Measurements from ENCODE around the gene CD79B. TPM values are rescaled to one million over a fixed set of nuclear protein-coding genes. Genes with fewer than 3 reads are reported as not detected.
"Not testable (repeated sequence)": the region's sequence is repeated elsewhere in the genome, so short reads cannot be mapped to it uniquely, and the experiment has no call there.

CD79B gene
- total RNA-seq, 1 experiment from 2014 or later = not detected

DNA sequence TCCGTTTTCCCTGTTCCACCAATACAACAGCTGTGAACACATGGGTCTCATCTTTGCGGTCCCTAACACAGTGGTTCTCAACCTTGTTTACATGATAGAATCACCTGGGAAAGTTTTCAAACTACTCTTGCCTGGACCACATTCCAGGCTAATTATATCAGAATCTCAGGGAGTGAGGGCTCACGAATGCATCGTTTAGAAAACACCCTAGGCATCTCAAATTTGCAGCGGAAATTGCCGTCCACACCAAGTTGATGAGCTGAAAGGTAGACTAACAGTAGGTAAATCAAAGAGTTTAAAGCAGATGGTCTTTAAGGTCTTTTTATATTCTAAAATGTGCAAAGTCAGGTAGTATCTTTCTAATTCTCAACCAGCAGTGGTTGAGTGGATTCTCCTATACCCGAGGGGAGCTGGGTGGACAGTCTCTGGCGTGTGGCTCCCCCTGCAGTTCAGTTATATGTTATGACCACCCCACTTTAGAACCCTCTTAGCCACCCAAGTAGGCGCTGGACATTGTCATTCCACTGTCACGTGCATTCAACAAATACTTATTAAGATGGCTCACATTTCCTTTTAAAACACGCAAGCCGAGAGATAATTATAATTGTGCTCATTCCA is 24.9 kb downstream of the CD79B start:
- CTCF ChIA-PET = interaction anchor here (1.1 to 1.2 kb wide), 2 partner anchors 17 to 18 kb away, joined by 3 to 4 read pairs; no protein-coding TSS in a partner anchor
- TF ChIP-seq CTCF (IDR thresholded peaks at IDR 0.05) = peak; percentile 49
- DNase-seq (ENCODE audit: low read depth, low spot score); intact Hi-C loops (cut with micrococcal nuclease; ENCODE audit: unreplicated experiment); H3K9me3 ChIP-seq (ENCODE audit: control insufficient read depth, insufficient read depth, low read depth, low read length); H3K27me3 ChIP-seq (ENCODE audit: control insufficient read depth, insufficient read depth, low read length); BruUV-seq (replicated peaks); H3K27ac ChIP-seq (ENCODE audit: low read length); H3K4me1 ChIP-seq (ENCODE audit: control insufficient read depth, insufficient read depth, low read length); H3K4me3 ChIP-seq (ENCODE audit: low read depth in 2 of 2, low read length in 2 of 2); H3K36me3 ChIP-seq (ENCODE audit: control insufficient read depth, insufficient read depth, low read length); POLR2A ChIA-PET; in situ Hi-C loops (cut with HindIII; ENCODE audit: low pct_unique_long_range_greater_than_20kb, low sequenced_read_pairs): not testable (repeated sequence)
- ATAC-seq = 0 out of 2 replicates have a peak, but pooled peaks have one; percentile 60

GRCh38 chr17:63904796-63905195 is 27.3 kb downstream of the CD79B start:
- in situ Hi-C loops (cut with HindIII; ENCODE audit: low pct_unique_long_range_greater_than_20kb, low sequenced_read_pairs); H3K9me3 ChIP-seq (ENCODE audit: control insufficient read depth, insufficient read depth, low read depth, low read length); POLR2A ChIA-PET; H3K27ac ChIP-seq (ENCODE audit: low read length); DNase-seq (ENCODE audit: low read depth, low spot score); intact Hi-C loops (cut with micrococcal nuclease; ENCODE audit: unreplicated experiment); ATAC-seq; H3K27me3 ChIP-seq (ENCODE audit: control insufficient read depth, insufficient read depth, low read length); BruUV-seq (replicated peaks); H3K4me3 ChIP-seq (ENCODE audit: low read depth in 2 of 2, low read length in 2 of 2); H3K4me1 ChIP-seq (ENCODE audit: control insufficient read depth, insufficient read depth, low read length); H3K36me3 ChIP-seq (ENCODE audit: control insufficient read depth, insufficient read depth, low read length): not testable (repeated sequence)
- CTCF ChIA-PET = interaction anchor here (0.7 kb wide), 1 partner anchor 327 kb away, joined by 3 read pairs; no protein-coding TSS in a partner anchor

GRCh38 chr17:63903787-63904201 is 28.3 kb downstream of the CD79B start:
- H3K36me3 ChIP-seq (ENCODE audit: control insufficient read depth, insufficient read depth, low read length); H3K4me3 ChIP-seq (ENCODE audit: low read depth in 2 of 2, low read length in 2 of 2); H3K9me3 ChIP-seq (ENCODE audit: control insufficient read depth, insufficient read depth, low read depth, low read length); BruUV-seq (replicated peaks); H3K4me1 ChIP-seq (ENCODE audit: control insufficient read depth, insufficient read depth, low read length); DNase-seq (ENCODE audit: low read depth, low spot score); H3K27me3 ChIP-seq (ENCODE audit: control insufficient read depth, insufficient read depth, low read length); intact Hi-C loops (cut with micrococcal nuclease; ENCODE audit: unreplicated experiment); in situ Hi-C loops (cut with HindIII; ENCODE audit: low pct_unique_long_range_greater_than_20kb, low sequenced_read_pairs); H3K27ac ChIP-seq (ENCODE audit: low read length): not testable (repeated sequence)
- CTCF ChIA-PET = interaction anchor here (0.6 to 0.7 kb wide), 2 partner anchors 60 to 328 kb away, joined by 3 read pairs; no protein-coding TSS in a partner anchor
- peak; percentile 69; the same call in 1 of the 2 replicates for ATAC-seq
- peak; percentile 62 for TF ChIP-seq CTCF (IDR thresholded peaks at IDR 0.05)
- POLR2A ChIA-PET = interaction anchor here (0.6 kb wide), 1 partner anchor 376 kb away, joined by 3 read pairs; no protein-coding TSS in a partner anchor

DNA sequence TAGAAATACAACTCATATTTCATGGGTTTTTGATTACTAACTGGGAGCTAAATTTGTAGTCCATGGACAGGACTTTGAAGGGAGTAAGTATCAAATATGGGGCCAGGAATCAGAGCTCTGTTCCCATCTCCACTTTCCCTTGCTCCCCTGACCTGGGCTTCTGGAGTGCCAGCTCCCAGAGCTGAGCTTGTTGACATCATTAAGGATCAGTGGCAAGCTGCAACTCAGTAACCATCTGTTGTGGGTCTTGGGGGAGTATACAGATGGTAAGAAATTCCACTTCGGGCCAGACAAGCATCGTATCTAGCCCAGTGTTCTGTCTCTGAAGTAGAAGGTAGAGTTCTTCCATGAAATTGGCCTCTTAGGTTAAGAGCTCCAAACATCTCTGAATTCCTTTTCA is 30.2 kb downstream of the CD79B start:
- H3K4me3 ChIP-seq (ENCODE audit: low read depth in 2 of 2, low read length in 2 of 2); H3K9me3 ChIP-seq (ENCODE audit: control insufficient read depth, insufficient read depth, low read depth, low read length); BruUV-seq (replicated peaks); intact Hi-C loops (cut with micrococcal nuclease; ENCODE audit: unreplicated experiment); H3K36me3 ChIP-seq (ENCODE audit: control insufficient read depth, insufficient read depth, low read length); in situ Hi-C loops (cut with HindIII; ENCODE audit: low pct_unique_long_range_greater_than_20kb, low sequenced_read_pairs); H3K4me1 ChIP-seq (ENCODE audit: control insufficient read depth, insufficient read depth, low read length); H3K27ac ChIP-seq (ENCODE audit: low read length); ATAC-seq; H3K27me3 ChIP-seq (ENCODE audit: control insufficient read depth, insufficient read depth, low read length); DNase-seq (ENCODE audit: low read depth, low spot score): not testable (repeated sequence)
- CTCF ChIA-PET = interaction anchor here (0.7 to 2.0 kb wide), 2 partner anchors 210 to 232 kb away, joined by 4 read pairs; no protein-coding TSS in a partner anchor
- POLR2A ChIA-PET = interaction anchor here (0.6 kb wide), 1 partner anchor 60 kb away, joined by 3 read pairs; no protein-coding TSS in a partner anchor

DNA sequence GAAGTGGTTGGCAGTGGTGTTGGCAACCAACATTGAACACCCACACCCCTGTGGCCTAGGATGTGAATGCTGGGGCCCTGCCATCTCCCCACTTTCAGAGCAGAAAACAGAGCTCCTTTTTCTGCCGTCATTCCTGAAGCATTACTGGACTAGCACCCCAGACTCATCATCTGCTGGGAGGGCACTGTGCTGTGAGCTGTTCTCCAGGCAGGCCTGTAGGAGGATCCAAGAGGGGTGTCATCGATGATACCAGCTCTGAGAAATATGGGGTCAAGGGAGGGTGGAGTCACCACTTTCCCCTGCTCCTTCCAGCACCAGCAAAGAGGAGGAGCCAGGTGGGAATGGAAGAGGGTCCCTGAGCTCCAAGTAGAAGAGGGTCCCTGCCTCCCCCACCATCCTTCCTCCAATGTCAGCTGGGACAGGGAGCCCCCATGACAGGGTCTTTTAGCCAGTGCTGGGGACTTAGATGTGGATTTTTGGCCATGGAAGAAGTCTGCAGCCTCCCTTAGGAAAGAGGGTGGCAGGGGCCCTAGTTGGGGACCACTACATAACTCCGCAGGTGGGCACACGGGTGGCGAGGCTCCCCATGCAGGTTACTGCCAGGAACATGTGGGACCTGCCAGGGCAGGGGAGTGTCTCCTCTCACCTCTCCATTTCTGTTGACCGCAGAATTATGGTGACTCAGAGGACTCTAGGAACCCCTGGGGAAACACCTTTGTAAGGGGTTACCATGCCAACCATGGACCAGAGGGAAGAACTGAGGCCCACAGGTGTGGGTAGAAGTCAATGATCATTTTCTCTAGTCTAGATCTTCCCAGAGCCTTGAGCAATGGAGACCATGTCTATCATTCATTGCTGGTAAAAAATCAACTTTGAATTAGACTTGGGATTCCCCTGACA is 33.0 kb downstream of the CD79B start:
- H3K36me3 ChIP-seq (ENCODE audit: control insufficient read depth, insufficient read depth, low read length); in situ Hi-C loops (cut with HindIII; ENCODE audit: low pct_unique_long_range_greater_than_20kb, low sequenced_read_pairs); DNase-seq (ENCODE audit: low read depth, low spot score); intact Hi-C loops (cut with micrococcal nuclease; ENCODE audit: unreplicated experiment); H3K27ac ChIP-seq (ENCODE audit: low read length); CTCF ChIA-PET; BruUV-seq (replicated peaks); H3K9me3 ChIP-seq (ENCODE audit: control insufficient read depth, insufficient read depth, low read depth, low read length); H3K27me3 ChIP-seq (ENCODE audit: control insufficient read depth, insufficient read depth, low read length); ATAC-seq; H3K4me1 ChIP-seq (ENCODE audit: control insufficient read depth, insufficient read depth, low read length); H3K4me3 ChIP-seq (ENCODE audit: low read depth in 2 of 2, low read length in 2 of 2); POLR2A ChIA-PET: not testable (repeated sequence)
